IMR-90 (cell line): Measurements from ENCODE around the gene RERE.

Source experiments
- BHLHE40 ChIP-seq: fragments of 150-350 bp; IDR thresholded peaks from 2 replicates; pipeline ENCODE4 v1.6.1; 2016; ENCODE audit warnings: mild to moderate bottlenecking, low read depth, low read length
- CEBPB ChIP-seq: IDR thresholded peaks from 2 replicates; pipeline ENCODE4 v1.6.1; 2012; ENCODE audit warnings: low read depth, low read length, improper control_type of control experiment
- CHD1 ChIP-seq: IDR thresholded peaks from 2 replicates; pipeline ENCODE4 v1.6.1; 2012; ENCODE audit warnings: low read depth, low read length, improper control_type of control experiment
- FOS ChIP-seq: fragments of 150-350 bp; IDR thresholded peaks from 2 replicates; pipeline ENCODE4 v1.6.1; 2016; ENCODE audit warnings: low read depth, low read length
- MXI1 ChIP-seq: IDR thresholded peaks from 2 replicates; pipeline ENCODE4 v1.6.1; 2012; ENCODE audit warnings: low read depth, mild to moderate bottlenecking, low read length, moderate library complexity, borderline replicate concordance
- NFE2L2 ChIP-seq: fragments of 150-350 bp; IDR thresholded peaks from 2 replicates; pipeline ENCODE4 v1.6.1; 2016; ENCODE audit warnings: low read depth, mild to moderate bottlenecking, low read length
- POLR2A ChIP-seq: IDR thresholded peaks from 2 replicates; pipeline ENCODE4 v1.6.1; 2012; ENCODE audit warnings: mild to moderate bottlenecking, low read depth, low read length
- RAD21 ChIP-seq: IDR thresholded peaks from 2 replicates; pipeline ENCODE4 v1.6.1; 2012; ENCODE audit warnings: low read length, improper control_type of control experiment
- SMC3 ChIP-seq: fragments of 150-350 bp; IDR thresholded peaks from 2 replicates; pipeline ENCODE4 v1.6.1; 2016; ENCODE audit warnings: low read depth, mild to moderate bottlenecking, antibody characterized with exemption, low read length, moderate library complexity
- TF ChIP-seq, protein P1 (sequence below): conservative IDR thresholded peaks from 2 replicates; pipeline ENCODE4 v1.5.1; 2012; ENCODE audit warnings: mild to moderate bottlenecking, low read depth, low read length, improper control_type of control experiment
- TF ChIP-seq, protein P2 (sequence below): fragments of 150-350 bp; IDR thresholded peaks from 2 replicates; pipeline ENCODE4 v1.6.1; 2016; ENCODE audit warnings: low read depth, mild to moderate bottlenecking, low read length, moderate library complexity, borderline replicate concordance

DNA sequence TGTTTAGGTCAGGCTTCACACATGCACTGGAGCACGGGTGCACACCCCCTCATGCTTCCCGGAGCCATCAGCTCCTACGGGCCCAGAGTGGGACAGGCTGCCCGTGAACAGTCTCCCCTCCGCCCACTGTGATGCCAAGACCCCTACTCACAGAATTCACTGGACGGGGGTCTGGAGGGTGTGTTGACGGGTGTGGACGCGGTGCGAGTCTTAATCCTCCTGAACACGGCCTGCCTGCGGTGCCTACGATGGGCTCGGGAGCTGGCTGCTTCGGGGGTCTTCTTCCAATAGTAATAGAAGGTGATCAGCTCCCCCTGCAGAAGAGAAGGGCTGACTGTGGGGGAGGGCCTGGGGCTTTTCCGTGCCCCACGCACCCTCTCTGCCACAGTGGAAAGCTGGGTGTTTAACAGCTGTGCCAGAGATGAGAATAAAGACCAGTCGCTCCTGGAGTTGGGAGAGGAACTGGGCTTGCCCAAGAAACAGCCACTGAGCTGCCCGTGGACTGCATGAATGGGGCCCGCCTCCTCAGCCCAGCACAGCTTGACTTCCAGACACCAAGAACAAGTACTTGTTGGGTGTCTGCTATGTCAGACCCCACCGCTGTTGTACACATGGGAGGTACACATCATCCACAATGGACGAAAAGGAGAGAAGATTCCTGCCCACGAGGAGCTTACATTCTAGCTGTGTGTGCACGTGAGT, 451.6 kb downstream of the RERE start:
- TF ChIP-seq, protein P1, sequence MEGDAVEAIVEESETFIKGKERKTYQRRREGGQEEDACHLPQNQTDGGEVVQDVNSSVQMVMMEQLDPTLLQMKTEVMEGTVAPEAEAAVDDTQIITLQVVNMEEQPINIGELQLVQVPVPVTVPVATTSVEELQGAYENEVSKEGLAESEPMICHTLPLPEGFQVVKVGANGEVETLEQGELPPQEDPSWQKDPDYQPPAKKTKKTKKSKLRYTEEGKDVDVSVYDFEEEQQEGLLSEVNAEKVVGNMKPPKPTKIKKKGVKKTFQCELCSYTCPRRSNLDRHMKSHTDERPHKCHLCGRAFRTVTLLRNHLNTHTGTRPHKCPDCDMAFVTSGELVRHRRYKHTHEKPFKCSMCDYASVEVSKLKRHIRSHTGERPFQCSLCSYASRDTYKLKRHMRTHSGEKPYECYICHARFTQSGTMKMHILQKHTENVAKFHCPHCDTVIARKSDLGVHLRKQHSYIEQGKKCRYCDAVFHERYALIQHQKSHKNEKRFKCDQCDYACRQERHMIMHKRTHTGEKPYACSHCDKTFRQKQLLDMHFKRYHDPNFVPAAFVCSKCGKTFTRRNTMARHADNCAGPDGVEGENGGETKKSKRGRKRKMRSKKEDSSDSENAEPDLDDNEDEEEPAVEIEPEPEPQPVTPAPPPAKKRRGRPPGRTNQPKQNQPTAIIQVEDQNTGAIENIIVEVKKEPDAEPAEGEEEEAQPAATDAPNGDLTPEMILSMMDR, result no peak
- TF ChIP-seq, protein P2, sequence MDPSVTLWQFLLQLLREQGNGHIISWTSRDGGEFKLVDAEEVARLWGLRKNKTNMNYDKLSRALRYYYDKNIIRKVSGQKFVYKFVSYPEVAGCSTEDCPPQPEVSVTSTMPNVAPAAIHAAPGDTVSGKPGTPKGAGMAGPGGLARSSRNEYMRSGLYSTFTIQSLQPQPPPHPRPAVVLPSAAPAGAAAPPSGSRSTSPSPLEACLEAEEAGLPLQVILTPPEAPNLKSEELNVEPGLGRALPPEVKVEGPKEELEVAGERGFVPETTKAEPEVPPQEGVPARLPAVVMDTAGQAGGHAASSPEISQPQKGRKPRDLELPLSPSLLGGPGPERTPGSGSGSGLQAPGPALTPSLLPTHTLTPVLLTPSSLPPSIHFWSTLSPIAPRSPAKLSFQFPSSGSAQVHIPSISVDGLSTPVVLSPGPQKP, result no peak
- TF ChIP-seq BHLHE40 (no peak), CEBPB (no peak), RAD21 (no peak), NFE2L2 (no peak), POLR2A (no peak), CHD1 (no peak), MXI1 (no peak), FOS (no peak), SMC3 (no peak)
